Astrocyte of the spinal cord (primary cell): Measurements from ENCODE around the gene ADAM12.

Source experiments
- DNase-seq: peaks from one replicate; pipeline ENCODE4 v3.0.0; 2011; ENCODE audit warnings: low read depth, low spot score
- H3K4me3 ChIP-seq: 2 replicates; pipeline ENCODE4 v1.5.1; 2011; ENCODE audit warnings: low read depth, mild to moderate bottlenecking, low read length, moderate library complexity
- in situ Hi-C: cut with HindIII; loops from 2 replicates; pipeline ENCODE4 v1.10.0; 2017; ENCODE audit warnings: low sequenced_read_pairs
- TF ChIP-seq, protein P1 (sequence below): IDR thresholded peaks from 2 replicates; pipeline ENCODE4 v1.5.1; 2012; ENCODE audit warnings: low read depth, mild to moderate bottlenecking, low read length, inconsistent platforms

ADAM12 gene

DNA sequence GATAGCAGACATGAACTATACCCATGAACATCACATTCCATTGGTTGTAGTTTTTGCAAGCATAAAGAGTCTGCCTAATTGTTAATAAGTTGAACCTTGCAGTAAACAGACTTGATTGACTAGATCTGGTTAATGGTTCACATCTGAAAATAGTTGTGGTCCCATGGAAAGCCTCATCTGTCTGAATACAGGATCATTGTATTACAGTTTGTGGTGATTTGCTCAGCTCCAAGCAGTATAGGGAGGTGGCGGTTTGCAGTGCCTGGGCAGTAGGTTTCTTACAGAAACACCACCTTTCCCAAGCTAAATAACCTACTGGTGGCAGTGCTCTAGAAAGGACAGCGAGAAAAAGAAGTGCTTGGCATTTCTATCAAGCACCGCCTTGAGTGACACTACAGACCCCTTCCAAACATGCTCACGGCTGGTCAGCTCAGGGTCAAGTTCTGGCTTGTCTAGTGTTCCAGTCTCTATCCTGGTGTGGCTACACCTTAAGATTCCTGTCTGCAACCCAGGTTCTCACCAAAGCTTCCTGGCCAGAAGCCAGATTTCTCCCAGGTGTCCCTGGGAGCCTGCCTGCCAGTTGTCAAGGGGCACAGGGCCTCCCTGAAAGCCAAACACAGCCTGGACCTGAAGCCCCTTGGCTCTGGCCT lies 372.0 kb downstream of the ADAM12 start:
- no peak overlapping the region for H3K4me3 ChIP-seq
- TF ChIP-seq, protein P1, sequence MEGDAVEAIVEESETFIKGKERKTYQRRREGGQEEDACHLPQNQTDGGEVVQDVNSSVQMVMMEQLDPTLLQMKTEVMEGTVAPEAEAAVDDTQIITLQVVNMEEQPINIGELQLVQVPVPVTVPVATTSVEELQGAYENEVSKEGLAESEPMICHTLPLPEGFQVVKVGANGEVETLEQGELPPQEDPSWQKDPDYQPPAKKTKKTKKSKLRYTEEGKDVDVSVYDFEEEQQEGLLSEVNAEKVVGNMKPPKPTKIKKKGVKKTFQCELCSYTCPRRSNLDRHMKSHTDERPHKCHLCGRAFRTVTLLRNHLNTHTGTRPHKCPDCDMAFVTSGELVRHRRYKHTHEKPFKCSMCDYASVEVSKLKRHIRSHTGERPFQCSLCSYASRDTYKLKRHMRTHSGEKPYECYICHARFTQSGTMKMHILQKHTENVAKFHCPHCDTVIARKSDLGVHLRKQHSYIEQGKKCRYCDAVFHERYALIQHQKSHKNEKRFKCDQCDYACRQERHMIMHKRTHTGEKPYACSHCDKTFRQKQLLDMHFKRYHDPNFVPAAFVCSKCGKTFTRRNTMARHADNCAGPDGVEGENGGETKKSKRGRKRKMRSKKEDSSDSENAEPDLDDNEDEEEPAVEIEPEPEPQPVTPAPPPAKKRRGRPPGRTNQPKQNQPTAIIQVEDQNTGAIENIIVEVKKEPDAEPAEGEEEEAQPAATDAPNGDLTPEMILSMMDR: no peak
- in situ Hi-C loops: no loop called here
- no peak for DNase-seq

- H3K4me3 ChIP-seq: no peak overlapping the region
- in situ Hi-C loops: no loop called here
- peak; percentile 13 for DNase-seq
- TF ChIP-seq, protein P1: no peak
These were observed 372.9 kb downstream of the ADAM12 start for GRCh38 chr10:126015413-126015812.

DNA sequence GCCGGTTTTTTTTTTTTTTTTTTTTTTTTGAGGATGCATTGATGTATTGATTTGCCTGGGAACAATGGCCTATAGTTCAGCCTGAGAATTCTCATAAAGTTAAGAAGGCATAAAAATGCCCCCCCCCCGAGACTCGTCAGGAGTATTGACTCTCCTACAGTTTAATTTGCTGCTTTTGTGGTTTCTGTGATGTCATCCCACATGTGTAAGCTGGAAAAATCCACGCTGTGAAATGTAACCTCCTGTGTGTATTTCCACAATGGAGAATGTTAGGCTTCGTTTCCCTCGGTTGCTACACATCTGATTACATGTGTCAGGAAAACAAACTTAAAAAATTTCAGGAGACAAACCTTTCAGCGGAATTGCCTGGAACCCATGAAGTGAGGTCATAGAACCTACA lies 374.0 kb downstream of the ADAM12 start:
- peak; percentile 93 for DNase-seq
- TF ChIP-seq, protein P1: no peak
- no peak overlapping the region for H3K4me3 ChIP-seq
- in situ Hi-C loops: no loop called here

DNA sequence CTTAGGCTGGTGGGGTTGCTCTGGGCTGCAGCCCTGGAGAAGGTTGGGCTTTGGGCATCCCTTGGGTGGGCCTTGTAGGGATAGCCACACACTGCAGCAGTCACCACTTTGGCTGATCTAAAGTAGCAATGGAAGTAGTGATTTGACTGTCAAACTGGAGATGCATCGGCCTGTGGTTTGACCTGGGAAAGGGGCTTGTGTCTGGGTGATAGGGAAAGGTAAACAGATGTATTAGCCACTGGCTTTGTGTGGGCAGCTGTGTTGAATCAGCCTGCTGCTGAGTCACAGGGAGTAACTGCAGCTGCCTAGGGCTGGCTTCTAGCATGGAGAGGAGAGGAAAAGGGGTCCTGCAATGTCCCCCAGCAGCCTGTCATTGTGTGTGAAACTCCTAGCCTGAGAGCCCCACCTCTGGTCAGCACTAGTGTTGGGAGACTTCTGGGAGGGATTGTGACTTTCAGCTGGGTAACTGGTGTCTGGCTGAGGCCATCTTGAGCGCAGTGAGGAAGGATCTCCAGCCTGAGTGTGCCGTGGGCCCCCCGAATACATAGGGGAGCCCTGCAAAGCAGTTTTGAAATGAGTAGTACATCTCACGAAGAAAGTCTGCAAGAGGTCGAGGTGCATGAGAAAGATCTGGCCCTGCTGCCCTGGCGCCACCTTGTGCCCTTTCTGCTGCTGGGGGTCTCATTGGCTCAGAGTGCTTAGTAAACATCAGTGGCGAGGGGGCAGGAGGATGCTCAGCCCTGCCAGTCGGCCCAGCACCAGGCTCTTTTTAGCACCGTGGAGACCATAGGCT lies 374.6 kb downstream of the ADAM12 start:
- in situ Hi-C loops: no loop called here
- DNase-seq: peak; percentile 91

GRCh38 chr10:126012485-126012884 lies 375.8 kb downstream of the ADAM12 start:
- in situ Hi-C loops: no loop called here
- peak; percentile 23 for DNase-seq

More for the DNA sequence above, 374.6 kb downstream of the ADAM12 start:
- no peak overlapping the region for H3K4me3 ChIP-seq
- TF ChIP-seq, protein P1: no peak

DNA sequence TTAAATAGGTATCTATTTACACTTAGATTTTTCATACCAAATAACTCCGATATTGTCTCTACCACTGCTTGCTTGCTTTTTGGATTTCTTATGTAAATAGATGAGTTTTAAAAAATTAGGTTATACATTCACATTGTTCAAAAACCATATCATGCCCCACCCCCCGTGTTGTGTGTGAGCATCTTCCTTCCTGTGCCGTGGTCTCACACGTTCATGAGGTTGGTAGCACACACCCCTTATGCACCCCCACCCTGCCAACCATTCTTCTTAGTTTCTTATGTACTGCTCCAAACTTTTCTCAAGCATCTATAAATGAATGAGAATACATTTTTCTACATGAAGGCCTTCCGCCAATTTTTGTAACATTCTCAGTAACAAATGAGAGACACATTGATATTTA lies 376.3 kb downstream of the ADAM12 start:
- no peak for DNase-seq
- TF ChIP-seq, protein P1: no peak
- H3K4me3 ChIP-seq: no peak overlapping the region
- in situ Hi-C loops: no loop called here

More at GRCh38 chr10:126012485-126012884, 375.8 kb downstream of the ADAM12 start:
- H3K4me3 ChIP-seq: no peak overlapping the region
- TF ChIP-seq, protein P1: no peak
